Activated CD4-positive, CD25-positive, alpha-beta regulatory T cell treated with anti-CD3 and anti-CD28 coated beads, Interleukin-2, amount 50 U/mL, for 16 hours (primary cell): ENCODE measurements around the gene ZRSR2.
"Not testable (repeated sequence)": the region's sequence is repeated elsewhere in the genome, so short reads cannot be mapped to it uniquely, and the experiment has no call there.

Experiments used
- DNase-seq: peaks from one replicate; pipeline ENCODE4 v3.0.0-alpha.2; 2020; ENCODE audit warnings: low read depth, low spot score

ZRSR2 gene

DNA sequence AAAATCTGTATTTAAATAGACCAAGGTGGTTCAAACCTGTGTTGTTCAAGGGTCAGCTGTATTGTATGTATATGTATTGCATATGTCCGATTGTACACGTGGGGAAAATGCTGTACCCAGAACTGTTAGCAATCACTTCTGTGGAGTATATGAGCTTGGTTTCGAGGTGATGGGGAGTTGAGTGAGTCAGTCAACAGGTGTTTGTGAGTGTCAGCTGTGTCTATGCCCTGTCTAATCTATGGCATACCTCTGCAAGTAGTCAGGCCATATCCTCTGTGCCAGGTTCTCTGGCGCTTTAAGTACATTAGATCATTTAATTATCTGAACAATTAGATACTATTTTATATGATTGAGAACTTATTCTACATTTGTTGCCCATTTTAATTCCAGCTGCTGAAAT is 7.4 kb downstream of the ZRSR2 start:
- DNase-seq, result no peak

DNA sequence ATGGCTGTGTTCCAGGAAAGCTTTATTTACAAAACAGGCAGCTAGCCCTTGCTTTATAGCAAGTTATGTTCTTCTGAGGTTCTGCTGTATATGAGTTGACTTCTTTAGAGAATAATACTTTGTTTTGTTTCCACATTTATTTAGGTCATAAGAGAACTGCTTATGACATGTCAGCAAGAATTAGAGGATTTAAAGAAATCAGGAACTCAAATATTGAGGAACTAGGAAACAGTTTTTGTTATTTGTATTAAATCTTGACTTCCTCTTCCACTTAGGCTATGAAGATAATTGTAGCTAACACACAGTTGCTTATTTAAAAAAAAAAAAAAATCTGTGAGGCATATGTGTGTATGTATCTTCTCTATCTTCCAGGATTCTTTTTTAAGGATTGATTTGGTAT is 14.3 kb downstream of the ZRSR2 start:
- no peak for DNase-seq

DNA sequence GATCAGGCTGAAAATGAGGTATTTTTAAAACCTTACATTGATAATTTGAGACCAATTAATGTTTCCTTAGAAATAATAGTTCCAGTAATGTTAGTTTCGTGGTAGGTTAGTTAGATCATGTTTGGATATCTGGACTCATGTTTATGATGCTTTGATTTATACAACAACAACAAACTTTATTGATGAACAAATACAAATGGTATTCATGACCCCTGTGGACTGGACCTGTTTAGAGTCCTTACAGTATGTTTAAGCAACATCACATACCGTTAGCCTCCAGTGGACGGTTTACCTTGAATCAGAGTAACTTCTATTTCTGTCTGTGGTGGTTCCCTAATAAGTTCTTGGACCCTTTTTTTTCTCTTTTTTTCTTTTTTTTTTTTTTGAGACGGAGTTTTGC is 18.0 kb downstream of the ZRSR2 start:
- DNase-seq, result no peak

DNA sequence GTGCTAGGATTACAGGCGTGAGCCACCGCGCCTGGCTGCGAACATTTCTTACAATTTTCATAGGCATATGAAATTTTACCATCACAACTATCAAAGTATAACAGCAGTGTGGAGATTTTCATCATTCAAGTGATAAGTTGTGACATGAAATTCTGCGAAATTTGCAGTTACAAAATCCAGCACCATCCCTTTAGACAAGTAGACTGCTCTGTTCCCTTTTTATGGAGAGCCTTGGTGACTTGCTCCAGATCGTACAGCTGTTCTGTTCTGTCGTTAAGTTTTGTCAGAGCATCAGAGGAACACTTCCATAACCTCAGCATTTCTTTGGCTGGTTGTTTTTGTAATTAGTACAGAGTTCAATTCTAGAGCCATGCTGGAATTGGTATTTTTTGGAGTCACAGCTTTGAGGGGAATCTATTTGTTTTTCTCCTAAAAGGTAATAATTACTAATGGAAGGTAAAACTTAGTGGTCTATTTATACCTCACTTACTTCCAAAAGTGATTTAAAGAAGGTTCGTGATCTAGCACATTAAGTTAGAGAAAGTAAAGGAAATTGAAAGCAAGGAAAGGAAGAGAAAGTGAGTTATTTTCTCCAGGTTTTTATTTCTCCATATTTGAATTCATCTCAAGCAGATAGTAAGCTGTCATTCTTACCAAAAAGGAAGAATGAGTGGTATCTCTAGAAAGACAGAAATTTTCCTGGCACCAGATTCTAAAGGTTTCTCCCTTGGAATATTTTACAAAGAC is 22.1 kb downstream of the ZRSR2 start:
- DNase-seq, result no peak

DNA sequence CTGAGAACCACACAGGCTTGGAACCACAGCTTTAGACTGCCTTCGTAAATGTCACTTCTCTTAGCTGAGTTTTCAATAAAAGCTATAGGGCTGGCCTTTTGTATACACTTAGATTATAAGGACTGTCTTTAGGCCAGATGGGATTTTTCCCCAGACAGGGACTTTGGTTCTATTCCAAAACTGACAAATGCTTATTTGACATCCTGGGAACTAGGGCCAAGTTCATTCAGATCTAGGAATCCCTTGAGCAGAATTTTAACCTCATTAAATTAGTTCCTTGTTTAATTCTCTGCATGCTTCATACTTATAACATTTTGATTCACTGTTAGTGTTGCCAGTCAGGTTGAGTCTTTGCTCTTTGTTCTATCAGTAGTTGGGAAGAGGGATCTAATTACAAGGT is 23.1 kb downstream of the ZRSR2 start:
- DNase-seq, result no peak

DNA sequence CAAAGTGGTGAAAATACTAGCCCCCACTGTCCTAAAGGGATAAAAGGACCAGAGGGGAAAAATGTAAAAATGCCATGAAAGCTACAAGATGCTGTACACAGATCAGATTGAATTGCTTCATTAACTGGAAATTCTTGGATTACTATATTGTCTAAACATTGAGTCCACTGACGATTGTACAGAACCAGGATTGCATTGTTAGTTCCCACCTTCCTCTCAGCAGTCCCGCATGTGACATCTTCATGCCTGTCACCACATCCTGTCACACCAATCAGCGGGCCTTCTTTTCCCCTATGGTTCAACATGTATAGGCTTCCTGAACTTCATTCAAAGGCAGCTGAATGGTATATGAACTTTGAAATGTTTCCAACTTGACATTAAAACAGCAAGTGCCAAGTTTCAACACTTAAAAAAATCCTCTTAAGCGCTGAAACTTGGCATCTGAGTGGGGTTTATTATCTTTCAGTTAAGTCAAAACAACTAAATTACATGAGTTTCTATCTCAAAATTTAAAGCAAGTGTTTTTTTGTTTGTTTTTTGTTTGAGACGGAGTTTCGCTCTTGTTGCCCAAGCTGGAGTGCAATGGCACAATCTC is 24.6 kb downstream of the ZRSR2 start:
- no peak for DNase-seq

DNA sequence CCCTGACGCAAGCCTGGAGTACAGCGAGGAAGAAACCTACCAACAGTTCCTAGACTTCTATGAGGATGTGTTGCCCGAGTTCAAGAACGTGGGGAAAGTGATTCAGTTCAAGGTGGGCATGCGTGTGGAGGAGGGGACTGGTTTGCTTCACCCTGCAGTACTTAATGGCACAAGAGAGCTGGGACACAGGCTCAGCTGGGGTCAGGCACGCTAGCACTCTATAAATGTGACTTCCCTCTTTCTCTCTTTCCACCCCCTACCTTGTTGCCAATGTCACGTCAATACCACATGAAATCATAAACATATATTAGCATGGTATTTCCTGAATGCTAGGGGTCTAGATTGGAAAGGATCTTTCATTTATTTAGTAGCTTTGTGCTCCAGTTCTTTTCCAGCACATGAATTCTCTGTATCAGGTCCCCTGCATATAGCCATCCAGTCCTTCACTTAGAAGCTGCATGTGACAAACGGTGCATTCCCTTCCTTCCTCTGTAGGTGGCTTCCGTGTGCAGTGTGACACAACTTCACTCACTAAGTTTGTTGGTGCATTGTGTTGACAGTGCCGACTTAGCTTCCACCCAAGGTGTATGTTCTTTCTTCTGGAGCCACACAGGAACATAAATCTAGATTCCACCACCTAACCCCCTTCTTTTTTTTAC is 25.6 kb downstream of the ZRSR2 start:
- DNase-seq, result no peak

DNA sequence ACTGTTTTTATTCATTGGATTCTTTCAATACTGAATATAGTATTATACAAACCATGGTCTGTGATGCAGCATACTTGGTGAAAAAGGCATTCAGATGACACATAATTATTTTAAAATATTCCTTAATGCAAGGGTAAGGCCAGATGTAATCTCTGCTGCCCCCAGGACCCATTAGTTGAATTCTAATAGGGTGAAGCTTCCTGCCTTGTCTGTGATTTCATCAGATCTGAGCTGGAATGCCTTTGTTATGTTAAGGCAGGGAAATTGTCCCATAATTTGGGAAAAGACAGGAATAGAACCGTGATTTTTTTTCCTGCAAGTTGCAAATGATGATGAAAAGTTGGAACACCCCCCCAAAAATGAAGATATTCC is 26.1 kb downstream of the ZRSR2 start:
- no peak for DNase-seq

DNA sequence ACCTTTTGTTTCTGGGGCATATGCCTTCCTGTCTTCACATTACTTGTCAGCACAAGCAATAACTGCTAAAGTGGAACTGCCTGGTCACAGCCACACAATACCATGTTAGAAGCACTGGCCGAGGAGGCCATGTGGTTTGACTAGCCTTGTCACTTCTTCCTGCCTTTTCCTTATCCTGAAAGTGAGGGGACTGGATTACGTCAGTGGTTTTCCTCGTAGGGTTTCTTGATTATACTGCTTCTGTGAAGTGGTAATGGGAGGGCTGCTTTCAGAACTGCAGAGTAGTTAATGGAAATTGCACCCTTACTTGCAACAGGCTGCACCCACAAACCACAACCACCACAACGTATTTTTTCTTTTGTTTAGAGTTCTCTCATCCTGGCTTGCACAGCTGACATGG is 26.6 kb downstream of the ZRSR2 start:
- no peak for DNase-seq

DNA sequence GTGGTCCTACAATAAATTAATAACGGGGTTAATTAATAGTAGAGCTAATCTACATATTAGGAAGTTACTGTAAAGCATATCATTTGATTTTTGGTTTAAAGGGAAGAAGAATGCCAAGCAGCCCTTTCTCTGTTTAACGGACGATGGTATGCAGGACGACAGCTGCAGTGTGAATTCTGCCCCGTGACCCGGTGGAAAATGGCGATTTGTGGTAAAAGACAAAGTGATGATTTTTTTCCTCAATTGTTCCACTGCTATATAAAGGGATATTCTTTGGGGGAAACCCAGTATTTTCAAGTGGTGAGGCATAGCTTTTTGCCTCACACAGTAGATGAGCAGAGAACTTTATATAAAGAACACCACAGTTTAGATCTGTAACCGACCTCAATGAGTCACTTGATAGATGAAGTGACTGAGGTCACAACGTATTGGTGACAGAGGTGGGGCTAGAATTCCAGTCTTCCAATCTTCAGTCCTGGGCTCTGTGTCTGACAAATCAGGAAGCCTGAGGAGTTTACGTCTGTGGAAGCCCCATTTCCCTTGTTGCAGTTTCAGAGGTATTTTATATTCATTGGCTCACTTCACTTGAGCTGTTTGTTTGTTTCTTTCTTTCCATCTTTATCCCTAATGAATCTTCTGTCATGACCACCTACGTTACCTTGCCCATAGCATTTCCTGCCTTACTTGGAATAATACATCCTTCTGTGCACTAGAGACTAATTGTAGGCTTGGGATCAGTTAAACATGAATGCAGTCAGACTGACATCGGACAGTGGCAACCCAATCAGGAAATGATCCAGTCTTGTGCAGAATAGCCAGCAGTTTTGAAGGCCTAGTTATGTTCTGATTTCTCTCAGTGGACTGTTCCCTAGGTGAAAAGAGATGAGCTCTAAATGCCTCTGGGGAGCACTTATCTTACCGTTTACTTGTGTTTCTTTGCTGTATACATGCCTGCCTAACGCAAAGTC is 30.1 kb downstream of the ZRSR2 start:
- DNase-seq, result no peak

DNA sequence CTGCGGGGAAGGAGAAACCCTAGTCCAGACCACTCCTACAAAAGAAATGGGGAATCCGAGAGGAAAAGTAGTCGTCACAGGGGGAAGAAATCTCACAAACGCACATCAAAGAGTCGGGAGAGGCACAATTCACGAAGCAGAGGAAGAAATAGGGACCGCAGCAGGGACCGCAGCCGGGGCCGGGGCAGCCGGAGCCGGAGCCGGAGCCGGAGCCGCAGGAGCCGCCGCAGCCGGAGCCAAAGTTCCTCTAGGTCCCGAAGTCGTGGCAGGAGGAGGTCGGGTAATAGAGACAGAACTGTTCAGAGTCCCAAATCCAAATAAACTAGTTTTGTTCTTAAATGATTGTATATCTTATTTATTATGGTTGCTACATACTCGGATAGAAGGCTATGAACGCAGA is 32.6 kb downstream of the ZRSR2 start:
- no peak for DNase-seq

DNA sequence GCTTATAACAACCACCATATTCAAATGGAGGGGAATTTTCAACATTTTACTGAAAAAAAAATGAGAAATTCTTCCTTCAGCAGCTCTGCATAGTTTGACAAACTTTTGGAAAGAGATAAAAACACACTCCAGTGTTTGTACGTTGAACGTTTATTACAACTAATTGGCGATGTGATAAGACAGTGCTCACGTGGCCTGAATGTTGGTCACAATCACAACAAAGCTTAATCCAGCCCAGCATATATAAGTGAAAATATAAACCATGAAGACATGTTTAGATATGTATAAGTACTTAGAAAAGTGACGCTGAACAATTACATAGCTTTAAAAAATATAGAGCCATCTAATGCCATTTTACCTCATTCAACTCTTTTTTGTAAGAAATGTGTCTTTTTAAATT is 35.7 kb downstream of the ZRSR2 start:
- no peak for DNase-seq

DNA sequence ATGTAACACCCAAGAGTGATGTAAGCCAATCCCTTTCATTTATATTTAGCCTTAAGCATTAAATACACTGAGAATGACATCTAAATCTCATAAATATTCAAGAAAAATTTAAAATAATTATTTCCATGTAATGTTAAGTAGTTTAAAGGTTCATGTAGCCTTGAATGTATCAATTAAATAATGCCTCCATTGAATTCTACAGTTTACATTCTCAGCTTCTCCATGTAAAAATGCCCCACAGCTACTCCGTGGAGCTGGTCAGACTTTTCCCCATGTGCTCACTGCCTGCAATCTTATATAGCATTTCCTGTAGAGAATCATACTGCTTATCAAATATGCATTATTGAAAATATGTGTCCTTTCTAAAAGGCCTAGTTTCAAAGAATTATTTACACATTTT is 38.9 kb downstream of the ZRSR2 start:
- DNase-seq, result no peak

DNA sequence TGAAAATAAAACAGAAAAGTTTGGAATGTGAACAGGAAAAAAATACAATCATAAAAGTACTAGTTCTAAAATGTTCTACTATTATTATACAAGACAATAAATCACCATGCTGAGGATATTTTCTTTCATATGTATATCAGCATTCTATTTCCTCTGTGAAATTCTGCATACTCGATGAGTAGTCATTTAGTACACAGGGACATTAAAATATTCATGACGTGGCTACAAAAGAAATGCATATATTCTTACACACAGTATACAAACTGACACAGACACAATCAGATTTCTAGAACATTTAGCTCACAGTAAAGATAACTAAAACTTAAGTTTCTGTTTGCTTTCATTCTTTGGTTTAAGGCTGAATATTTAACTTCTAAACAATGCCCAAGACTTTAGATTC is 41.1 kb downstream of the ZRSR2 start:
- DNase-seq, result not testable (repeated sequence)

DNA sequence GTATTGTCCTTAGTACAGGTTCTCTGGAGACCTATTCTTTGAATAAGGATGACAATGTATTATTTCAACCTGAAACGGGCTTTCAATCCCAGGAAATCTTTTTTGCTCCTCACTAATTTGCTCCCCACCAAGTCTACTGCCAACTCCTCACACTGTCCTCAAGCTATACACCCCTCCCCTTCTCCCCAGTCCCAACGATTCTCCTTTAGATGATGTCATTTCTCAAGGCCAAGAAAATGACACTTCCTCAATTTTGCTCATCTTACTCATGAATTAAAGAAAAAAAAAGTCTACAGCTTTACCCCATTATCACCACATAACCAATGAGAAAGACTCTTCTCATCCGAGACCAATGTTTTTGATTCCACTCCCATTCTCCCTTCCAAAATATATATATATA is 43.8 kb downstream of the ZRSR2 start:
- DNase-seq, result no peak

DNA sequence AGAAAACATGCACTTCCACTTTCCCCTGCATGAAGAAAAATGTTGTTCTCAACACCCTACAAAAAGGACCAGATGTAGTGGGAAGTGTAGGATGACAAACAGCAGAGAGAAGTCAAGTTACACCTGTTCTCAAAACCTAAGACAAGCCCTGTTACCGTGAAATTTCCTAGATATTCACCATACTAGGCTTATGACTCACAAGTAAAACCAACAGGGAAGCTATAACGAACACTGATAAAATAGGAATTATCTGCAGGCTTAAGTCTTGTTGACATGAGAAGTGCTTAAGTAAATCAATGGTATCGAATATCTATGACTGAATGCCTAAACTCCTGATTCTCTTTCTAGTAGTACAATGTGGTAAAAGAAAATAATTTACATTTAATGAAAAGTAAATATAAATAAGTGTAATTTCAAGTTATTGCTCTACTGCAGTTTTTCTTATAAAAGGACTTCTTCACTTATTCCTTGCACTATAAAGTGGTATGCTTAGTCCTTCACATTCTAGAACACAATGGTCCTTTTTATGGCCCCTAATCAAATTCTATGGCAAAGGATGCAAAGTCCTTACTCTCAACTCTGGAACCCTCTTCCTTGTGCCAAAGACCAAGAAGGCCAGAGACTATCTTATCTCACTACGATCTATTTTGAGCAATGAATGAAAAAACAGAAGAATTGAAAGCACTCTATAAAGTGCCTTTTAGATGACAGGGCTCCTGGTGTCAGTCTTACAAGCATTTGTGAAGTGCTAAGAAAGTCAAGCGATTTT is 44.7 kb downstream of the ZRSR2 start:
- no peak for DNase-seq

DNA sequence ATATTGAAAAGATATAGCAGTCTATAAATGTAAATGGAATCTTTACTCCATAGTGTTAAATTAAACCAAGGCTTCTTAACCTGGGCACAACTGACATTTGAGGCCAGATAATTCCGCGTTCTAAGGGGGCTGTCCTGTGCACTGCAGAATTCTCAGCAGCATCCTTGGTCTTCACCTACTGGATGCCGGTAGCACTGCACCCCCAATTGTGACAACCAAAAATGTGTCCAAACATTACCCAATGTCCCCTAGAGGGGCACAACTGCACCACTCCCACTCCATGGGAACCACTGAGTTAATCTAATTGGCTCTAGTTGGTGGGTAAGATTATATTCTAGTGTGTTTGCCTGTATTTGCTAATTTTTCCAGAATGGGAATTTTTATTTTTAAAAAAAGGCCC is 47.7 kb downstream of the ZRSR2 start:
- DNase-seq, result no peak

DNA sequence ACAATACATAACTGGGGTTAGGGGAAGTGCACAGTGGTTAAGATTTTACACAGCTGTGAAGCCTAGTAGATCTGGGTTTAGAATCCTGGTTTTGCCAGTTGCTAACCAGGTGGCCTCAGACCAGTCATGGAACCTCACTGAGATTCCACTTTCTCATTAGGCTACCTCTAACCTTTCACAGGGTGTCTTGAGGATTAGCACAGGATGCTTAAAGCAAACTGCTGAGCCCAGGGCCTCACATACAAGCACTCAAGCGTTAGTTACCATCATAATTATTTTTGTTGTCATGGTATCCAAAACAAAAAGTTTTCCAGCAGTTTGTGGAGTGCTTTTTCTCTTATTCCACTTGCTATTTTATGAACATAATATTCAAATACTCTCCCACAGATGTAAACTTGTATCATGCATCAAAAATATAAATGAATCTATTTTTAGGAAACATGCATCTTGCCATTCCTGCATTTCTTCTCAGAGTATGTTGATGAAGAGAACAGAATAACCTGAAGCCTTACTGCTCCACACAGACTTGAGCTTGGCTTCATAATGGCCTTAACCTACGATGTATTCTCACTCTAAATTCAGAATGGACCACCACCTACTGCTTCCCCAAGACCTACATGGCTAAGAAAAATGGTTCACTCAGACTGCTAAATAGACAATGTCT is 51.7 kb downstream of the ZRSR2 start:
- DNase-seq, result no peak

DNA sequence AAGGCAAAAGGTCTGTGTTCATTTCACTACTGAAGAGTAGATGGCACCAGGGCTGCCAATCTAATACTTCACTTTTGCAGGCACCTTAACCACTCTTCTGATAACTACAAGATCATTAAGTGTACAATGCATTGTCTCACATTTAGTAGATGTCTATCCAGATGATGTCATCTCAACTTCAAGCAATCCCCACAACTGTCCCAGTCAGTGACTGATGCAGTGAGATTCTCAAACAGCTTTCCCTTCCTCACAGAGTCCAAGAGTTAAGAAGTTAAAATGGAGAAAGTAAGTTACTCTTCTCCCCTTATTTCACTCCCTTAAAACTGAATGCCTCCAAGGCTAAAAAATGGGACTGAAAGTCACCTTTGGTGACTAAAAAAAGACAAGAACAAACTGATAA is 53.7 kb downstream of the ZRSR2 start:
- DNase-seq, result no peak

DNA sequence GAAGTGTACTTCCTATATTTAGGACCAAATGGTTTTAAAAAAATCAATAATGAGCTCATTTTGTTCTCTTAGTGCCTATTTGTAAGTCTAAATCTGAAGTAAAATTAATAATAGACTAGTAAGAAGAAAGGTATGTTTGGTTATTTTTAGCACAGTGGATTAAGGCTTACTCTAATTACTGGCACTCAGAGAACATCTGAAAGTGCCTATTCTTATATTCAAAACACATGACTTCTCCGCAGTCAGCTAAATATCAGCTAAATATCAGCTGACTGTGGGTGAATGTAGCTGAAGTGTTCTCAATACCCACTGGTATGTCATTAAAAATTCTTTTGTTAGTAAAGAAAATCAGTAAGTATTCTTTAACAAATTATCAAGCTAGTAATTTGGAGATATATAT is 58.3 kb downstream of the ZRSR2 start:
- no peak for DNase-seq

DNA sequence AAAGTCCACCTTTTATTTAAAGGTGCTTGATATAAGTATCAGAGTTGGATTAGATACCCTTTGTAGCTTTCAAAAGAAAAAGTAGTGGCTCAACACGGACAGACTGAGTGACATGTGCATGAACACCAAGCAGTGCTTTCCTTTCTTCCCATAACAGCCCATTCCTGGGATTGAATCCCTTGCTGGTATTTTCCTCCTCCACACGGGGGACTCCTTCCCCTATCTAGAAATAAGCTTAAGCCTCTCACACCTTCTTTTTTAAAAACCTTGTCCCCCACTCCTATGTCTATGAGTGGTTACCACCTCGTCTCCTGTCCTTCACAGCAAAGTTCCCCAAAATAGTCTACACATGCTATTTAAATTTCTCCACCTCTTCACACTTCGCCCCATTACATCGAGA is 59.3 kb downstream of the ZRSR2 start:
- no peak for DNase-seq
